CD4-positive, alpha-beta T cell treated with Interleukin-4 for 4 hours (primary cell): ENCODE measurements around the gene BCAS4.

ENCODE experiments used
- DNase-seq: peaks from one replicate; pipeline ENCODE4 v3.0.0-alpha.2; 2020

The BCAS4 gene

DNA sequence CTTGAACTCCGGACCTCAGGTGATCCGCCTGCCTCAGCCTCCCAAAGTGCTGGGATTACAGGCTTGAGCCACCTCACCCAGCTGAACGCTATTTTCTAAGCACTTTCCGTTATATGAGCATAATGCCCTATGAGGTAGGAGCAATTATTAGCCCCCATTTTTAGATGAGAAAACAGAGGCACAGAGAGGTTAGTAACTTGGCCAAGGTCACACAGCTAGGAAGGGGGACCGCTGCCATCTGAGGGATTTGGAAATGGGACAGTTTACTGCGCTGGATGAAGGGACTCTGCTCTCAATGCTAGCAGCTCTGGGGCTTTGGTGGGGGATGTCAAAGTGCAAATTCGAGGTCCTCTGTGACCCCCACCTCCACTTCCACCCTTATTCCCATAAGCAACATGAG, 62.5 kb downstream of the BCAS4 start:
- DNase-seq: no peak

DNA sequence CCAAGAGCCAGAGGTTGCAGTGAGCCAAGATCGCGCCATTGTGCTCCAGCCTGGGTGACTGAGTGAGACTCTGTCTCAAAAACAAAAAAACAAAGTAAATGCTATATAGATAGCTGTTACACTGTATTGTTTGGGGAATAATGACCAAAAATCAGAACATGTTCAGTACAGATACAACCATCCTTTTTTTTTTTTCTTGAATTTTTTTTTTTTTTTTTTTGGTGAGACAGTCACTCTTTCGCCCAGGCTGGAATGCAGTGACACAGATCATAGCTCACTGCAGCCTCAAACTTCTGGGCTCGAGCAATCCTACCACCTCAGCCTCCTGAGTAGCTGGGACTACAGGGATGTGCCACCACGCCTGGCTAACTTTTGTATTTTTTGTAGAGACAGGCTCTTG, 63.7 kb downstream of the BCAS4 start:
- DNase-seq: no peak

DNA sequence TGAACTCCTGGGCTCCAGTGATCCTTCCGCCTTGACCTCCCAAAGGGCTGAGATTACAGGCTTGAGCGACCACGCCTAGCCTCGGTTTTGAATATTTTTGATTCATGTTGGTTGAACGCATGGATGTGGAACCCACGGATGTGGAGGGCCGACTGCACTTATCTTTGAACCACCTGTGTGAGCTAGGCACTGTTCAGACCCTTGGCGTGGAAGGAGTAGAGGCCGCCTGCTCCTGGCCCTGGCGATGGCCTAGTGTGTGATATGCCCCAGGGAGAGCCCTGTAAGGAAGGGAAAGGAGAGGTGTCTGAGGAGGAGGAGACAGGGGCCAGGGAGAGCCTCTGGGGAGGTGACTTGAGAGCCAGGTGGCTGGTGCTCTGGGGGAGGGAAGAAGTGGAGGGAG, 64.3 kb downstream of the BCAS4 start:
- no peak for DNase-seq

DNA sequence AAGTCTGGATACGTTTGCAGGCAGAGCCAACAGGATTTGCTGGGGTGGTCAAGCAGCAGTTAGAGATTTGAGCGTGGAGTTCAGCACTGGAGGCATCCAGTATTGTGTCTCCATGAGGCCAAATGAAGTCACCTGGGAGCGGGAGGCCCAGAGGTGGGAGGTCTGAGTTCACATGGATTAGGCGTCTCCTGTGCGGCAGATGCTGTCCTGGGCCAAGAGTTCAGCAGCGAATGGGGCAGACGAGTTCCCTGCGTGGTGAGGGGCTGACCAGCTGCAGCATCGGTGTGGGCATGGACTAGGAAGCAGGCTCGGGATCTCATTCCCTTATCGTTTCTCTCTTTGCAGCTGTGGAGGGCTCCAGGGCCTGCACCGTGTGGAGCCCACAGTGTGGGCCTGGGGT, 66.2 kb downstream of the BCAS4 start:
- no peak for DNase-seq

DNA sequence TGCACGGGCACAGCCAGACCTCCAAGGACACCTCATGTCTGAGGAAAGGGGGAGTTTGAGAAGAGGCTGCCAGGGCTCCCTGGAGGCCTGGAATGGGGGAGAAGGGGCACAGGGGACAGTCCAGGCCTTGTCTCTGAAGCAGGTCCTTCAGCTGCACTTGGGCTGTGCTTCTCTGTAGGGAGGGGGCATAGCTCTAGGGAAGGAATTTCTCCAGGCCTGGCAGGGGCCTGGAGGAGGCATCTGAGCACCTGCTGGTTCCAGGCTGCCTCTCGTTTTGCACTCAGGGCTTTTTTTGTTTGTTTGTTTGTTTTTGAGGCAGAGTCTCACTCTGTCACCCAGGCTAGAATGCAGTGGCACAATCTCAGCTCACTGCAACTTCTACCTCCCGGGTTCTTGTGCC, 67.7 kb downstream of the BCAS4 start:
- no peak for DNase-seq

DNA sequence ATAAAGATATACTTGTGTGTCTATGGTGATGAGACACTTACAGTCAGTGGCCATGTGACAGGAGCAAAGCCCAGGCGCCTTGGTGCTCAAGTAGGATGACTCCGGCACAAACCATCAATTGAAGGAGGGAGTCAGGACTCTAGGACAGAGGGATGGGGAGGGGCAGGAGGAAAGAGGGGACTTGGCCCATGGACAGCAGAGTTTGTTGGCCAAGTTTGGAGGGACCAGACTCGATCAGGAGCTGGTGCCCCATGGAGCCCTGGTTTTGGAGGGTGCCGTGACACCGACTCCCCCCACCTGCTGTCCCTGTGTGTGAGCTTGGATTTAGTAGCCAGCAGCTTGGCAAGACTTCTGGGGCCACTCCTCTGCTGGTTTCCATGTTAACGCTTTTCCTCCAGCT, 70.3 kb downstream of the BCAS4 start:
- DNase-seq: no peak

DNA sequence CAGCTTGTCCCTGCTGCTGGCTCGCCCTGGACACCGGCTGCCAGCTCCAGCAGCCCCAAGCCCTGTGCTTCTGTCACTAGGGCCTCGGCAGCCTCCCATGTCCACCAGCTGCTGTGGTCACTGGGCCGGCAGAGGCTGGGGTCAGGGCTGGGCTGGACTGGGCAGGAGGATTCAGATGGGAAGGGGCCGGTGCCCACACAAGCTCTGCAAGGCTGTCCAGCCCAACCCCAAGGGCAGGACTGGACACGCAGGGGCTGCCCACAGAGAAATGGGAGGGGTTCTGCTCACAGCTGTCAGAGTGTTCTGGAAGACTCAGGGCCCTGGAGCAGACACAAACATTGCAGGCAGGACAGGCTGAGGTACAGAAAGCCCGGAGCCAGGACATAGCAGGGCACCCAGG, 70.7 kb downstream of the BCAS4 start:
- no peak for DNase-seq

DNA sequence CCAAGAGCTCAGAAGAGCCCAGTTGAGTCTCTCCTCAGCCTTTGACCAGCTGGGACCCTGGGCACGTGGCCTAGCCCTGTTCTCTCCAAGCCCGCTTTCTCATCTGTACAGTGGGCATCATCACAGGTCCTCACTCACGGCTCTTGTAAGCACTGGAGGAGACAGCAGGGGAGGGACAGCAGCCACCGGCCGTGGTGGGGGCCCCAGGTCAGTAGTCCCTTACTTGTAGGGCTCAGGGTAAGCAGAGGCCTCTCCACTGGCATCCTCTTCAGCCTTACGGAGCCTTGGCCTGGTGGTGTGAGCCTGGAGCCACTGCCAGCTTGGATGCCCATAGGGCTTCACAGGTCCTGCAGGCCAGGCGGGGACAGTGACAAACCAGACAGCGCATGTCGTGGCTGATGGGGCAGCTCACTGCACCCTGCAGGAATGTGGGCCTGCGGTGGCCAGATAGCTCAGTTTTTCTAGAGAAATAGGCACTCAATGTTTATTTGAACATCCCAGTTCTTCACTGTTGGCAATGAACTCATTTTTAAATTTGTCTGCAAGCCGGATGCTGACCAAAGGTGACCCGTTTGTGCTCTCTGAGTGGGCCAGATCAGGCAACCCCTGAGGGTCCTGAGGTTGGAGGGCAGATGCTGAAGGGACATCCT, 71.3 kb downstream of the BCAS4 start:
- no peak for DNase-seq

DNA sequence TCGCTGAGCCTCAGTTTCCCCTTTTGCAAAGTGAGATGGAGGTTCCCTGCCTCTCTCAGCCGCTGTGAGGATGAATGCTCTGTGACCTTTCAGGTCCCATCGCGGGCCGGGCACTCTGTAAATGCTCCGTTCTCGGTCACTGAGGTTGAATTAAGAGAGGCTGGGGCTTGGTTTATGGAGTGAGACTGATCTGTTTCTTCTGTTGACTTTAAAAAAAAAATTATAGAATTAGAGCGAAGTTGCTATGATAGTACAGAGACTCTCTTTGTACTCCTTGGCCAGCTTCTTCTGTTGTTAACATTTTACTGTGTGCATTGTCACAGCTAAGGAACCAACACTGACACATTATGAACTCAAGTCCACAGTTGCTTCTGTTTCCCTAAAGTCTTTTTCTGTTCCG, 72.0 kb downstream of the BCAS4 start:
- DNase-seq: no peak

DNA sequence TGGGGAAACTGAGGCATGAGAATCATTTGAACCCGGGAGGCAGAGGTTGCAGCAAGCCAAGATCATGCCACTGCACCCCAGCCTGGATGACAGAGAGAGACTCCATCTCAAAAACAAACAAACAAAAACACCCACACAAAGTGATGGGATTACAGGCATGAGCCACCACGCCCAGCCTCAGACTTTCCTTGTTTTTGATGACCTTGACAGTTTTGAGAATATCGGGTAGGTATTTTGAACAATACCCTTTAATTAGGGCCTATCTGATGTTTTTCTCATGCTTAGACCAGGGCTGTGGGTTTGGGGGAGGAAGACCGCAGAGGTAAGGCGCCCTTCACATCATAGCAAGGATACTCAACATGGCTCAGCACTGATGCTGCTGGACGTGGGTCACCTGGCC, 72.9 kb downstream of the BCAS4 start:
- DNase-seq: no peak

DNA sequence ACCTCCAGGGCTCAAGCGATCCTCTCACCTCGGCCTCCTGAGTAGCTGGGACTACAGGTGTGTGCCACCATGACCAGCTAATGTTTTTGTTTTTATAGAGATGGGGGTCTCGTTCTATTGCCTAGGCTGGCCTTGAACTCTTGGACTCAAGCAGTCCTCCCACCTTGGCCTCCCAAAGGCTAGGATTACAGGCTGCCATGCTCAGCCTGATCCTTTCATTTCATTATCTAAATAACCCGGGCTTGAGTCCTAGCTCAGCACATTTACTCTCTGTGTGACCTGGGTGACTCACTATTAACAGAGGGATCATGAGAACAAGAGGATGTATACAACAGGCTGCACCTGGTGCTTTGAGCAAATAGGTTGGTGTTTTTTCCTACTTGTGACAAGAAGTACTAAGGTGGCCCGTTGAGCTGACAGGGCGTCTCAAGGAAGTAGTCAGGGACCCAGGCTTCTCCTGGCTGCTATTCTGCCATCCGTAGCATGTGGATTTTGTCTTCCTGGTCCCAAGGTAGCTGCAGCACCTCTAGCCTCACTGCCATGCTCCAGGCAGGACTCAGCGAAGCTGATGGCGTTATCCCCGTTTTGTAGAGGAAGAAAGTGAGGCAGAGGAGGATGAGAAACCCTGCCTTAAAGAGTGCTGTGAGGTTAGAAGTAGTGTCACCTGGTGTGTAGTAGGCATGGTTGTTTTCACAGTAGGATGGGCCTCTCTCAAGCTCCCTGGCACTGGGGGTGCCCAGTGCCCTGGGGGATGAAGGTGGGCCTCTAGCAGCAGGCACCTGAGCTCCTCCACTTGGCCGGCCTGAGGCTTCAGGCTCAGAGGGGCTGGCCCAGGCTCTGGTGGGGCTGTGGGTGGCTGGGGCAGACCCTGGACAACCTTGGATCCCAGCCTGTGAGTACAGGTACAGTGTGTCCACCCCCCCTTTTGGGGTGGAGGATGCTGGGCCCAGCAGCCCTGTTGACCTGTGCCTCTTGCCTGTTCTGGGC, 73.9 kb downstream of the BCAS4 start:
- DNase-seq: no peak

DNA sequence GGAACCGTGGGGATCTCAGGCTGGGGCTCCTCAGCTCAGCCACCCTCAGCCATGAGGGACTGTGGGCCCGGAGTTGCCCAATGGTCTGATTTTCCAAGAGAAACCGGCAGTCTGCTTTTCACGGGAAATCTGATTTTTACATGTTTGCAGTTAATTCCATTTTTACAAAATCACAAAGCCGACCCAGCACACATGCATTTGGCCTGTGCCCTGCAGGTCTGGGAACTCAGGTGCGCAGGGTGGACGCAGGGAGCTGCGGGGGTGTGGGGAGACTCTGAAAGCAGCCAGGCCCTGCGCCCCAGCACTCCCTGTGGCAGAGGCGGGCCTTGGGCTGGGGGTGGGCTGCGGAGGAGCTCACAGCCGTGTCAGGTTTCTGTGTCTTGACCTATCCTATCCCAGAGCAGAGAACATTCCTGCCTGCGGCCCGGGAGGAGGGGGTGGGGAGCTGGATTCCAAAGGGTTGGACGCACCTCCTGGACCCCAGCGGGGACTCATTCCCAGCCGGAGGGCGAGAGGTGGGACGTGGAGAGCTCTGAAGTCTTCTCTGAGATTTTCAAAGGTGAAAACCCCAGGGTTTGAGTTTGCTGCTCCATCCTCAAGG, 75.8 kb downstream of the BCAS4 start:
- no peak for DNase-seq

DNA sequence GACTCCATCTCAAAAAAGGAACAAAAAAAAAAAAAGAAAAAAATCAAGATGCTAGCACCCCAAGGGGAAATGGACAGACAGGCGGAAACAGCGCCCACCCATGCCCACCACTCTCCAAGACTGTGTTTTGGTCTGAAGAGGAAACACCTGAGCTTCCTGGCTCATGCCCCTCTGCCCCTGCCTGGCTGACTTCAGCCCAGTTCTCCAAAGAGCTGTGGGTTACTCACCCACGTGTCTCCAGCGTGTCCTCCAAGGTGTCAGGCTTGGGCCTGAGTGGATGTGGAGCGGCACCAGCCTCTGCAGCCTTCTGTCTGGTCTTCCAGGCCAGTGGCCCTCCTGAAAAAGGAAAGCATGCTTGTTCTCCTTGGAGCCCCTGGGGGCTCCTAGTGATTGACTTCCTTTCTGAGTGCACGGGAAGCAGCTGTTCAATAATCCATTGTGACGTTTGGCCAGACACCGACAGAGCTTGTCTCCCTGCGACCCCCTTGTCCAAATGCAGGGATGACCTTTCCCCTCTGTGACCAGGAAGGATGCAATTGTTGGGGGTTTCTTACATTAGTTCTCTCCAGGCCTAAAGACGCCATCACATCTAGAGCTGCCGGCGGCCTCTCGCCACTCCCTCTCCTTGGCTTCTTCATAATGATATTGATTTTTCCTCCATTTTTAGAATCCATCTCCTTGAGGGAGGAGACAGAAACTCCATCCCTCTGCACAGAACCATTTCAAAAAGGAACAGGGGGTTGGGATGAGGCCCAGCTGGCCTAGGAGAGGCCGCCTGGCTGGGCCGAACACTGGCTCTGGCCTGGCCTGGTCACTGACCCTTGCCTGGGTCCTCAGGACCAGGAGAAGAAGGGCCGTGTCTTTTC, 77.9 kb downstream of the BCAS4 start:
- no peak for DNase-seq

DNA sequence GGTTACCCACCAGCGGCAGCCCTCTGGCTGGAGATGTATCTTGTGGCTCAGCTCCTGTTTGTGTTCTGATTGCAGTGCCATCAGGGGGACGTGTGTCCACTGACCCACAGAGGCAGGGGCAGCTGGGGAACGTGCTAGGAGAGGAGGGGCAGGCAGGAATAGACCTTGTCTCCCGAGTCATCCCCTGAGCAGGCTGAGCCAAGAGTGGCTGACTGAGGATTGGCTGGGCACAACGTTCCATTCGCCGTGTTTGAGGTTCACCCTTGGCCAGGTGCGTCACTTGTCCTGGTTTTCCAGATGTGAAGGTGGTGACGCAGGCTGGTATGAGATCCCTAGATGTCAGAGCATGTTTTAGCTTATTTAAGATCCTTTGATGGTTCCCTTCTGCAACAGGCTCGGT, 78.7 kb downstream of the BCAS4 start:
- no peak for DNase-seq

DNA sequence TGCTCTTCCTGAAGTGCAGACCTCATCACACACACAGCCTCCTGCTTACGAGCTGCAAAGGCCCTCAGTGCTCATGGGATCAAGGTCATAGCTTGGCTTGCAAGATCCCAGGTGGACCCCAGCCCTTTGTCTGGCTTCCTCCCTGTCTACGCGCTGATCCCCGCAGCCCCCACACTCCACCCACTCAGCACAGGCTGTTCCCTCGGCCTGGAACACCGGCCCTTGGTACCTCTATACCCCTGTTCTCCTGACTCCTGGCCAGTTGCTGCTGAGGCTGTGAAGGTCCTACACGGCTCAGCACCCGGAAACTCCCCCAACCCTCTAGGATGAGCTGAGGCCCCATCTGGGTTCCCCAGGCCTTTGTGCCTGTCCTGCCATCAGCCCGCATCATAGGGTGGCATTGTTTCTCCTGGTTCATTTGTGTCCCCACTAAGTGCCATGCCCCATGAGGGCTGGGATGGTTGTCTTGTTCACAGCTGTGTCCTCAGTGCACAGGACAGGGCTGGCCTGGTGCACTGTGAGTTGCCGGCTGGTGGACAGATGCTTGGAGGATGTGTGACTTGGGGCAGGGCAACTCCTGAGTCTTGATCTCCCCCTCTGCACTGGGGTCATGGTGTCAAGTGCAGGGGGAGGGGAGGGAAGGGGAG, 79.4 kb downstream of the BCAS4 start:
- no peak for DNase-seq

DNA sequence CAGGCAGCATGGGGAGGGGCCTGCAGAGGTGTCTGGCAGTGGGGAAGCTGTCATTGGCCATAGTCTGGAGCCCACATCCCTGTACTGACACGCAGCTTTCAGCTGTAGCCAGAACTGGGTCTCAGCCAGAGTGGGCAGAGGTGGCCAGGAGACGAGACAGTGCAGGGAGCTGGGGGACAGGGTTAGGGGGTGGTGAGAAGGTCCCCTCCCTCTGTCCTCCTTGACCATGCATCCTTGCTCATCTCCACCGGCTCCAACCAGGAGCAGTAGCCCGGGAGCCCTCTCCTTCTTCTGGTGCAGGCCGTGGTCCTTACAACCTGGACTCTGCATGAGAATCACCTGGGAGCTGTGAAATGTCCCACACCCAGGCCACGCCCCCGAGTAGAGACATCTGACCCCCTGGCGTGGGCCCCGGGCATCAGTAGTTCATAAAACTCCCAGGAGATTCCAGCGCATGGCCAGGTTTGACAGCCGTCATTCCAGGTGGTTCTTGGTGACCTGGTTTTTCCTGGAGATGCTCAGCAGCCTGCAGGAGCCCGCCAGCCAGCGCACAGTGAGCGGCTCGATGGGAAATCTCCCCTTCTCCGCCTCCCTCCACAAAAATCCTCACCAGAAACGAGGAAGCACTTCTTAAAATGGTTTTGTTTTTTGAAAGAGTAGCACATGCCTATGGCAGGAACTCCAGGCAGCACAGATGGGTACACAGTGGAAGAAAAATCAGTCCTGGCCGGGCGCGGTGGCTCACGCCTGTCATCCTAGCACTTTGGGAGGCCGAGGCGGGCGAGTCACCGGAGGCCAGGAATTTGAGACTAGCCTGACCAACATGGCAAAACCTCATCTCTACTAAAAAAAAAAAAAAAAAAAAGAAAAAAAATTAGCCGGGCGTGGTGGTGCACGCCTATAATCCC, 80.2 kb downstream of the BCAS4 start:
- DNase-seq: no peak

DNA sequence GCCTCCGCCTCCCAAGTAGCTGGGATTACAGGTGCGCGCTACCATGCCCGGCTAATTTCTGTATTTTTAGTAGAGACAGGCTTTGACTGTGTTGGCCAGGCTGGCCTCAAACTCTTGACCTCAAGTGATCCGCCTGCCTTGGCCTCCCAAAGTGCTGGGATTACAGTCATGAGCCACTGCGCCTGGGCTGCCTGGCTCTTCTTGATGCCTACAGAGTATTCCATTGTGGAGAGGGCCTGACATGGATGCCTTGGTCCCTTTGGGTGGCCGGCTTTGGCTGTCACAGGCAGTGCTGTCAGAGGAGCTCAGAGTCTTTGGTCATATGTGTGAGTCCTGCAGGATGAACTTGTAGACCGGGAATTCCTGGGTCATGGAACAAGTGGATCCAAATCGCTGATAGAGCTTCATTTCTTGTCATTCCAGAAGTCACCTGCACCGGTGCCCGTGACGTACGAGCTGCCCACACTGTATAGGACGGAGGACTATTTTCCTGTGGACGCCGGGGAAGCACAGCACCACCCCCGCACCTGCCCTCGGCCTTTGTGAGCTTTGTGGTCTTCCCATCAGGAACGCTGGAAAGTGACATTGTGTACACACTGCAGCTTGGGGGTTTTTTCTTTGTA, 81.3 kb downstream of the BCAS4 start:
- DNase-seq: no peak

DNA sequence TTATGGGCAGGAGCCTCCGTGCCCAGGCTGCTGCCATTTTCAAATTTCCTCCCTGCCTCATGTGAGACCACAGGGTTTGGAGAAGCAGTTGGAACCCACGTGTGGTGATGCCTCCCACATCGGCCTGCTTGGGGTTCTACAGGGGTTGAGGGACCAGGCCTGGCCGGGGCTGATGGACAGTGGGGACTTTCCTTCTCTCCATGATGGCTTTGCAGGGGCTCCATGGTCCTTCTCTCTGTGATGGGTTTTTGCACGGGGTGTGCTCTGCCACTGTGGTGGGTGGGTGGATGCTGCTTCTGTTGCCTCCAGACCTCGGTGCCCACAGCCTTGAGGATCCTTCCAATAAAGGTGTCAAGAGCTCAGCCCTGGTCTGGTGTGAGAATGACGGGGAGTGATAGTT, 82.0 kb downstream of the BCAS4 start:
- no peak for DNase-seq

DNA sequence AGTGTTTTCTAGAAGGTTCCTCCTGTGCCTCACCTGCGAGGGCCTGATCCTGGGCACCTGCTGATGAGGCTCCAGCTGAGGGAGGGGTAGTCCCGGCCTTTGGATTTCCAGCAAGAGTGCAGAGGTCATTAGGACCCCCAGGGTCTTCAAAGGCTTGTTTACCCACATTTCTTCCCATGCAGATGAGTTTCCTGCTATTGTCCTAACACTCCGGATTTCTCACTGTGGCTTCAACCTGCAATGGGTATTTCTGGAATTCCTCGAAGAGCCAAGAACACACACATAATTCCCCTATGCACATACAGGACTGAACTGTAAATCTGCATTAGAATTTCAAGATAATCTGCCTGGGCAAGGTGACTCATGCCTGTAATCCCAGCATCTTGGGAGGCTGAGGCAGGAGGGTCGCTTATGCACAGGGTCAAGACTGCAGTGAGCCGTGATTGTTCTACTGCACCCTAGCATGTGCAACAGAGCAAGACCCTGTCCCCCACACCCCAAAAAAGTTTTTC, 82.4 kb downstream of the BCAS4 start:
- DNase-seq: no peak

DNA sequence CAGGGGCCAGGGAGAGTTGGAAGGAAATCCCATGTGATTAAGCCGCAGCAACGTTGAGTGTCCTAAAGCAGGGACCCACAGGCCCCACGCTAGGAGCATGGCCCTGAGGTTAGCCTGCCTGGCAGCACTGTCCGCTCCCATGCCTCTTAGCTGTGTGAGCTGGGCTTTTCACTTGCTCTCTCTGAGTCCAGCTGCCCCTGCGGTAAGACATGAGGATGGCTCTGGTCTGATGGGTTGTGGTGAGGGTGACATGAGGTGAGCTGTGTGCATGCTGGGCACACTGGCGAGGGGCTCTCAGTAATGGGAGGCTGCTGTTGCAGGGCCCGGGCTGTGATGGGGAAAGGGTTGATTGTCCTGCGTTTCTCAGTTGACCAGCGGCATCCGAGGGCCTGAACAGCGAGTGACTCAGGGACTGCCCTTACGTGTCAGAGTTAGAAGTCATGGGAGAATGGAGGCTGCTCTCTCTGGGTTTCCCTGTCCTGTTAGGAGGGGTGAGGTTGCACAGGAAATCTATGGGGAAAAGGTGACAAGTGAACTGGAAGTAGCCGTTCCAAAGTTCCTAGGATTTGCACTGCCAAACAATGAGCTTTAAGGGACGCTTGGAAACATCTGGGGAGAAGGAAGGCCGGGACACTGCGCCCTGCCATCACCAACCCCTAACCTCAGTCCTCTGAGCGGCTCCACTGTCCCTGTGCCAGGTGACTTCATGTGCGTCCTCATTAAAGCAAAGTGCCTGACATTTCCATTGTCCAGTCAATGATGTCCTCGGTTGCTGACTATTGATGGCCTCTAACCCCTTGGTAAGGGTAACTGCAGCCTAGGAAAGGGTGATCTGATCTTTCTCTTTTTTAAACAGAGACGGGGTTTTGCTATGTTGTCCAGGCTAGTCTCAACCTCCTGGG, 85.0 kb downstream of the BCAS4 start:
- no peak for DNase-seq
